OCI-LY7 (cell line): ENCODE results near the gene STIL.

ENCODE experiments used
- EZH2phosphoT487 ChIP-seq: fragments of 200-600 bp; sonication (generic); IDR thresholded peaks from 2 replicates; pipeline ENCODE4 v1.6.1; 2018; ENCODE audit warnings: low read depth, borderline replicate concordance, mild to moderate bottlenecking, mixed run types, antibody characterized with exemption, low read length, moderate library complexity, mixed read lengths
- TF ChIP-seq, protein P1 (sequence below): fragments of 200-600 bp; sonication (generic); conservative IDR thresholded peaks from 2 replicates; pipeline ENCODE4 v1.5.1; 2014; ENCODE audit warnings: mild to moderate bottlenecking, antibody characterized with exemption, low read length, moderate library complexity, mixed read lengths

DNA sequence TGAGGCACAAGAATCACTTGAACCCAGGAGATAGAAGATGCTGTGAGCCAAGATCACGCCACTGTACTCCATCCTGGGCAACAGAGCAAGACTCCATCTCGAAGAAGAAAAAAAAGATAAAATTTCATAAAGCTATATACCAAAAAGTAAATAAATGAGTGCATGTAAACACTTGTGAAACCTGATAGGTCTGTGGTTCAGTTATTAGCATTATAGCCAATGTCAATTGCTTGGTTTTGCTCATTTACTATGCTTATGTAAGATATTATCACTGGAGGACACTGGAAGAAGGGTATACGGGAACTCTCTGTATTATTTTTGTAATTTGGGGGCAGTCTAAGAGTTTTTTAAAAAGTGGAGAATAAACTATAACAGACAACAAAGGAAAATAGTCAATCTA lies 64.2 kb downstream of the STIL start:
- TF ChIP-seq, protein P1, sequence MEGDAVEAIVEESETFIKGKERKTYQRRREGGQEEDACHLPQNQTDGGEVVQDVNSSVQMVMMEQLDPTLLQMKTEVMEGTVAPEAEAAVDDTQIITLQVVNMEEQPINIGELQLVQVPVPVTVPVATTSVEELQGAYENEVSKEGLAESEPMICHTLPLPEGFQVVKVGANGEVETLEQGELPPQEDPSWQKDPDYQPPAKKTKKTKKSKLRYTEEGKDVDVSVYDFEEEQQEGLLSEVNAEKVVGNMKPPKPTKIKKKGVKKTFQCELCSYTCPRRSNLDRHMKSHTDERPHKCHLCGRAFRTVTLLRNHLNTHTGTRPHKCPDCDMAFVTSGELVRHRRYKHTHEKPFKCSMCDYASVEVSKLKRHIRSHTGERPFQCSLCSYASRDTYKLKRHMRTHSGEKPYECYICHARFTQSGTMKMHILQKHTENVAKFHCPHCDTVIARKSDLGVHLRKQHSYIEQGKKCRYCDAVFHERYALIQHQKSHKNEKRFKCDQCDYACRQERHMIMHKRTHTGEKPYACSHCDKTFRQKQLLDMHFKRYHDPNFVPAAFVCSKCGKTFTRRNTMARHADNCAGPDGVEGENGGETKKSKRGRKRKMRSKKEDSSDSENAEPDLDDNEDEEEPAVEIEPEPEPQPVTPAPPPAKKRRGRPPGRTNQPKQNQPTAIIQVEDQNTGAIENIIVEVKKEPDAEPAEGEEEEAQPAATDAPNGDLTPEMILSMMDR, result no peak
- no peak for TF ChIP-seq EZH2phosphoT487
